Hematopoietic multipotent progenitor cell treated with erythropoietin and hydrocortisone succinate and interleukin-3 and kit ligand, for 6 days (in vitro differentiated cells): Measurements from ENCODE around the gene NDUFA6.

Source experiments
- DNase-seq: peaks from one replicate; pipeline ENCODE4 v3.0.0-alpha.2; 2015

NDUFA6 gene

GRCh38 chr22:42069801-42070516 lies 20.6 kb downstream of the NDUFA6 start:
- peak; percentile 56 for DNase-seq

- DNase-seq: no peak
Observed at GRCh38 chr22:42068291-42068690, 22.3 kb downstream of the NDUFA6 start.

- no peak for DNase-seq
Observed at GRCh38 chr22:42067671-42068251, 22.8 kb downstream of the NDUFA6 start.

GRCh38 chr22:42066937-42067336 lies 23.6 kb downstream of the NDUFA6 start:
- no peak for DNase-seq

- no peak for DNase-seq
Observed at GRCh38 chr22:42066126-42066761, 24.3 kb downstream of the NDUFA6 start.

- no peak for DNase-seq
Observed at GRCh38 chr22:42065438-42066125, 25.0 kb downstream of the NDUFA6 start.

- no peak for DNase-seq
Observed at GRCh38 chr22:42064629-42065028, 25.9 kb downstream of the NDUFA6 start.

- DNase-seq: no peak
Observed at GRCh38 chr22:42062506-42063170, 27.9 kb downstream of the NDUFA6 start.

- DNase-seq: no peak
Observed at GRCh38 chr22:42061041-42061440, 29.5 kb downstream of the NDUFA6 start.

- no peak for DNase-seq
Observed at GRCh38 chr22:42060489-42060888, 30.1 kb downstream of the NDUFA6 start.

- no peak for DNase-seq
Observed at GRCh38 chr22:42056757-42057511, 33.6 kb downstream of the NDUFA6 start.

GRCh38 chr22:42052765-42053164 lies 37.8 kb downstream of the NDUFA6 start:
- DNase-seq: no peak

GRCh38 chr22:42050641-42051180 lies 39.9 kb downstream of the NDUFA6 start:
- DNase-seq: no peak

GRCh38 chr22:42041784-42042183 lies 48.8 kb downstream of the NDUFA6 start:
- DNase-seq: no peak

- no peak for DNase-seq
Observed at GRCh38 chr22:42039271-42039670, 51.3 kb downstream of the NDUFA6 start.
